Neural progenitor cell (in vitro differentiated cells): ENCODE data around the gene CERK. TPM values are rescaled to one million over a fixed set of nuclear protein-coding genes. Genes with fewer than 3 reads are reported as not detected.

ENCODE experiments used
- DNase-seq: peaks from one replicate; pipeline ENCODE4 v3.0.0-alpha.2; 2016; ENCODE audit warnings: low spot score
- H2AFZ ChIP-seq: fragments of 200-600 bp; sonication (generic); replicated peaks from 2 replicates; pipeline ENCODE4 v1.6.1; 2016; ENCODE audit warnings: antibody characterized with exemption
- H3F3A ChIP-seq: fragments of 200-600 bp; sonication (generic); 2 replicates; pipeline ENCODE4 v1.6.1; 2016; ENCODE audit warnings: antibody characterized with exemption, low read depth
- H3K27ac ChIP-seq: fragments of 200-600 bp; sonication (generic); 2 replicates; pipeline ENCODE4 v1.5.1; 2016; ENCODE audit warnings: mild to moderate bottlenecking
- H3K27me3 ChIP-seq: fragments of 200-600 bp; sonication (generic); 2 replicates; pipeline ENCODE4 v1.6.1; 2016; ENCODE audit warnings: mild to moderate bottlenecking, moderate library complexity
- H3K36me3 ChIP-seq: fragments of 200-600 bp; sonication (generic); 2 replicates; pipeline ENCODE4 v1.5.1; 2016
- H3K4me1 ChIP-seq: fragments of 200-600 bp; sonication (generic); 2 replicates; pipeline ENCODE4 v1.6.1; 2016; ENCODE audit warnings: mixed run types
- H3K4me2 ChIP-seq: fragments of 200-600 bp; sonication (generic); 2 replicates; pipeline ENCODE4 v1.6.1; 2016
- H3K4me3 ChIP-seq: fragments of 200-600 bp; sonication (generic); 2 replicates; pipeline ENCODE4 v1.5.1; 2016
- H3K79me2 ChIP-seq: fragments of 200-600 bp; sonication (generic); 2 replicates; pipeline ENCODE4 v1.6.1; 2016; ENCODE audit warnings: low read depth
- H3K9ac ChIP-seq: fragments of 200-600 bp; sonication (generic); 2 replicates; pipeline ENCODE4 v1.6.1; 2016
- H3K9me3 ChIP-seq: fragments of 200-600 bp; sonication (generic); 2 replicates; pipeline ENCODE4 v1.5.1; 2016; ENCODE audit warnings: low read depth
- H4K20me1 ChIP-seq: fragments of 200-600 bp; sonication (generic); 2 replicates; pipeline ENCODE4 v1.6.1; 2016; ENCODE audit warnings: low read depth
- H3K27ac Mint-ChIP-seq: 3 replicates; pipeline ENCODE4 v1.8.0; 2021; ENCODE audit warnings: mixed read lengths
- H3K27me3 Mint-ChIP-seq: 2 replicates; pipeline ENCODE4 v1.8.0; 2022; ENCODE audit warnings: low read depth, mild to moderate bottlenecking, inconsistent platforms, moderate library complexity, mixed read lengths; ENCODE audit not compliant: insufficient read depth
- H3K36me3 Mint-ChIP-seq: 3 replicates; pipeline ENCODE4 v1.8.0; 2021; ENCODE audit warnings: mixed read lengths
- H3K4me1 Mint-ChIP-seq: 3 replicates; pipeline ENCODE4 v1.8.0; 2021; ENCODE audit warnings: mixed read lengths
- H3K4me3 Mint-ChIP-seq: 3 replicates; pipeline ENCODE4 v1.8.0; 2021; ENCODE audit warnings: mild to moderate bottlenecking, moderate library complexity, mixed read lengths
- H3K9me3 Mint-ChIP-seq: 3 replicates; pipeline ENCODE4 v1.8.0; 2020; ENCODE audit warnings: mixed read lengths
- EZH2 ChIP-seq: fragments of 200-600 bp; sonication (generic); IDR thresholded peaks from 2 replicates; pipeline ENCODE4 v1.6.1; 2017; ENCODE audit warnings: antibody characterized with exemption, mild to moderate bottlenecking, moderate library complexity
- EZH2phosphoT487 ChIP-seq: fragments of 200-600 bp; sonication (generic); IDR thresholded peaks from 2 replicates; pipeline ENCODE4 v1.6.1; 2017; ENCODE audit warnings: antibody characterized with exemption
- total RNA-seq: library from RNA; depleted of rRNA; stranded (reverse); fragments of >200 nt; gene quantifications from 2 replicates; pipeline ENCODE4 v1.2.3, GENCODE V29; 2015; ENCODE audit warnings: low replicate concordance
- TF ChIP-seq, protein P1 (sequence below): fragments of 200-600 bp; sonication (generic); IDR thresholded peaks from 2 replicates; pipeline ENCODE4 v1.5.1; 2017; ENCODE audit warnings: antibody characterized with exemption, mild to moderate bottlenecking

Gene CERK
- total RNA-seq, 1 donor from 2014 or later: 53.6 TPM

DNA sequence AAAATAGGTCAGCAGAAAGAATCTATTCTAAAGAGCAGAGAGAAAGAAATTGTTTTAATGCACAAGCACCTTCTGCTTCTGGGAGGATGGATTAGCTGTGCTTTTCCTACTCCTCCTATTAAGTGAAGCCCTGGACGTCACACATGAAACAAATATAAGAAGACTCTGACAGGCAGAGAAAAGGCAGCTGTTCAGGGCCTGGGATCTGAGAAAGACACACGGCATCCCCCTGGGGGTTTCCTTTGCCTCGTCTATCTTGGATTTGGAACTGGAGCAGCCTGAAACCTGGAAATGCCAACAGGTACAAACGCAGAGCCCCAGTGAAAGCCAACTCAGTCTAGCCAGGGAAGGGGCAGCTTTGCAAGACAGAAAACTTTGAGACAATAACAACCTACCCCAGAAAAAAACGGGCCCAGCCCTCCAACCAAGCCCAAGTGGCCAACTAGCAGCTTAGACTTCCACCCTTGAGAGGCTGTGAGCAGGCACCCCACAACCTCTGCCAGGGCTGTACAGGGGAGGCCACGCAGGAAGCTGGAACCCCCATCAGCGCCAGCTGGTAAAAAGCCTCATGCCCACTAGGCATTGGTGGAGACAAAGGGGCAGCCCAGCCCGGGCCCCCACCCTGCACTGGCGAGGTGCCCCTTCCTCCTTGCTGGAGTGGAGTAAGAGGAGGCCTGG lies 7.3 kb downstream of the CERK start:
- Mint-ChIP-seq H3K36me3 (peaks cover 7% of the 10 kb centered on the region), H3K27me3 (peaks cover 2% of the 10 kb centered on the region), H3K27ac (peak overlapping the region; percentile 5), H3K4me3 (no peak overlapping the region), H3K9me3 (no peaks in the 10 kb centered on the region), H3K4me1 (peaks cover 39% of the 10 kb centered on the region)
- Histone ChIP-seq H4K20me1 (peaks cover 95% of the 10 kb centered on the region), H3F3A (peaks cover 9% of the 10 kb centered on the region), H3K79me2 (peaks cover 69% of the 10 kb centered on the region), H3K36me3 (no peaks in the 10 kb centered on the region), H3K4me1 (peaks cover 13% of the 10 kb centered on the region), H2AFZ (no peak overlapping the region), H3K4me3 (no peak overlapping the region), H3K9ac (no peak overlapping the region), H3K4me2 (no peak overlapping the region), H3K27me3 (no peaks in the 10 kb centered on the region), H3K27ac (no peak overlapping the region), H3K9me3 (no peaks in the 10 kb centered on the region)
- TF ChIP-seq, protein P1, sequence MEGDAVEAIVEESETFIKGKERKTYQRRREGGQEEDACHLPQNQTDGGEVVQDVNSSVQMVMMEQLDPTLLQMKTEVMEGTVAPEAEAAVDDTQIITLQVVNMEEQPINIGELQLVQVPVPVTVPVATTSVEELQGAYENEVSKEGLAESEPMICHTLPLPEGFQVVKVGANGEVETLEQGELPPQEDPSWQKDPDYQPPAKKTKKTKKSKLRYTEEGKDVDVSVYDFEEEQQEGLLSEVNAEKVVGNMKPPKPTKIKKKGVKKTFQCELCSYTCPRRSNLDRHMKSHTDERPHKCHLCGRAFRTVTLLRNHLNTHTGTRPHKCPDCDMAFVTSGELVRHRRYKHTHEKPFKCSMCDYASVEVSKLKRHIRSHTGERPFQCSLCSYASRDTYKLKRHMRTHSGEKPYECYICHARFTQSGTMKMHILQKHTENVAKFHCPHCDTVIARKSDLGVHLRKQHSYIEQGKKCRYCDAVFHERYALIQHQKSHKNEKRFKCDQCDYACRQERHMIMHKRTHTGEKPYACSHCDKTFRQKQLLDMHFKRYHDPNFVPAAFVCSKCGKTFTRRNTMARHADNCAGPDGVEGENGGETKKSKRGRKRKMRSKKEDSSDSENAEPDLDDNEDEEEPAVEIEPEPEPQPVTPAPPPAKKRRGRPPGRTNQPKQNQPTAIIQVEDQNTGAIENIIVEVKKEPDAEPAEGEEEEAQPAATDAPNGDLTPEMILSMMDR: no peak
- no peak for DNase-seq

DNA sequence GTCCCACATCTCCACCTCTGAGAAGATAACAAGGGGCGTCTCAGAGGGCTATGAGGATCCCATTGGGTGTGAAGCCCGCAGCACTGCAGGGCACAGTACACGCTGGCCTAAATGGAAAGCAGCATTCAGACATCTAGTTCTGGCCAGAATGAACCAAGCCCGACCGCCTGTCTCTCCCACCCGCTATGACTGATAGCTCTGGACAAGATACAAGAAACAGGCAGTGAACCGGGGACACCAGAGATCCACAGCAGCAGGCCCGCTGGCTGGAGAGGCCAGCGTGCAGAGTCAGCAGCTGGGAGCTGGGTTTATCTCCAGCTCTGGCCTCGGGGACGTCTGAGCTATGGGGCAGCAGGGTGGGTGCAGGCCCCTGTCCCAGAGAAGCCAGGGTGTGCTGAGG lies 9.6 kb downstream of the CERK start:
- no peak overlapping the region for H3K27ac Mint-ChIP-seq
- no peak for TF ChIP-seq EZH2
- TF ChIP-seq EZH2phosphoT487: no peak
- TF ChIP-seq, protein P1: no peak

DNA sequence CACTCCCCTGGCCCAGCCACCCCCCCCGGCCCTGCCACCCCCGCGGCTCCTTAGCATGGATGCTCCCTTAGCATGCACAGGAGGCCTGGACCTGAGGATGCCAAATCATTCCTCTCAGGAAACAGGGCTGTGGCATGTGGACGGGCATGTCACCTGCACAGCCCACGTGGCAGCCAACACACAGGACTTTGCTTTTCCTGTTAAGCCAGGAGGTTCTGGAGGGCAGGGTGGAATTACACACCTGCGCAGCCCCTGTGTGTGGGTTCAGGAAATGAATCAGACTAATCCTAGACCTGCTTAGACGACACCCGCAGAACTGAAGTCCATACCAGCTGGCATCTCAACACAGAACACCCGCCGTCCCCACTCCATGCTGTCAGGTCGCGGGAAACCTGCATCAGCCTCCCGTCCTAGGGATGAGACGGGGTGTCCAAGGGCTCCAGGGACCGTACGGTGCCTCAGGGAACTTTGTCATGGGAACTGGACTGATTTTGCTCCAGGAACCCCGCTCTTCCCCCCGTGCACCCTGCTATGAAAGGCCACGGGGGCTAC lies 10.2 kb downstream of the CERK start:
- peaks cover 42% of the 10 kb centered on the region for H3K79me2 ChIP-seq
- no peak overlapping the region for H3K27ac Mint-ChIP-seq

More for the DNA sequence above, 9.6 kb downstream of the CERK start:
- Histone ChIP-seq H3F3A (peaks cover 8% of the 10 kb centered on the region), H3K27ac (no peak overlapping the region), H3K9ac (no peak overlapping the region), H2AFZ (no peak overlapping the region), H3K4me3 (no peak overlapping the region), H3K79me2 (peaks cover 47% of the 10 kb centered on the region), H3K36me3 (no peaks in the 10 kb centered on the region), H3K27me3 (no peaks in the 10 kb centered on the region), H3K4me2 (no peak overlapping the region), H3K9me3 (no peaks in the 10 kb centered on the region), H4K20me1 (peaks cover 91% of the 10 kb centered on the region), H3K4me1 (peaks cover 10% of the 10 kb centered on the region)
- Mint-ChIP-seq H3K4me3 (no peak overlapping the region), H3K27me3 (peaks cover 4% of the 10 kb centered on the region), H3K9me3 (no peaks in the 10 kb centered on the region), H3K36me3 (peaks cover 8% of the 10 kb centered on the region), H3K4me1 (peaks cover 27% of the 10 kb centered on the region)
- DNase-seq: no peak

More for the DNA sequence above, 10.2 kb downstream of the CERK start:
- Histone ChIP-seq H3K36me3 (no peaks in the 10 kb centered on the region), H3K27ac (no peak overlapping the region), H2AFZ (no peak overlapping the region), H3K4me1 (peaks cover 10% of the 10 kb centered on the region), H3K27me3 (no peaks in the 10 kb centered on the region), H3F3A (peaks cover 7% of the 10 kb centered on the region), H3K9ac (no peak overlapping the region), H3K9me3 (no peaks in the 10 kb centered on the region), H4K20me1 (peaks cover 91% of the 10 kb centered on the region), H3K4me3 (no peak overlapping the region), H3K4me2 (no peak overlapping the region)
- DNase-seq: no peak
- H3K9me3 Mint-ChIP-seq: no peaks in the 10 kb centered on the region
- H3K36me3 Mint-ChIP-seq: peaks cover 8% of the 10 kb centered on the region
- peaks cover 28% of the 10 kb centered on the region for H3K4me1 Mint-ChIP-seq
- H3K4me3 Mint-ChIP-seq: no peak overlapping the region
- peaks cover 4% of the 10 kb centered on the region for H3K27me3 Mint-ChIP-seq
- TF ChIP-seq EZH2phosphoT487 (no peak), EZH2 (no peak)
- TF ChIP-seq, protein P1: no peak
